GM12801 (cell line): Measurements from ENCODE around the gene TUBB4B.

Source experiments
- TF ChIP-seq, protein P1 (sequence below): IDR thresholded peaks from one replicate; pipeline ENCODE4 v1.5.1; 2011; ENCODE audit warnings: control low read depth; ENCODE audit not compliant: insufficient read length; ENCODE audit errors: extremely low read depth

TUBB4B gene

GRCh38 chr9:137240841-137241489 is at the start of gene TUBB4B:
Gene TUBB4B, plus strand, starts transcription at chr9:137241287. Its CDS starts 74 bp downstream, at chr9:137241361.
- TF ChIP-seq, protein P1, sequence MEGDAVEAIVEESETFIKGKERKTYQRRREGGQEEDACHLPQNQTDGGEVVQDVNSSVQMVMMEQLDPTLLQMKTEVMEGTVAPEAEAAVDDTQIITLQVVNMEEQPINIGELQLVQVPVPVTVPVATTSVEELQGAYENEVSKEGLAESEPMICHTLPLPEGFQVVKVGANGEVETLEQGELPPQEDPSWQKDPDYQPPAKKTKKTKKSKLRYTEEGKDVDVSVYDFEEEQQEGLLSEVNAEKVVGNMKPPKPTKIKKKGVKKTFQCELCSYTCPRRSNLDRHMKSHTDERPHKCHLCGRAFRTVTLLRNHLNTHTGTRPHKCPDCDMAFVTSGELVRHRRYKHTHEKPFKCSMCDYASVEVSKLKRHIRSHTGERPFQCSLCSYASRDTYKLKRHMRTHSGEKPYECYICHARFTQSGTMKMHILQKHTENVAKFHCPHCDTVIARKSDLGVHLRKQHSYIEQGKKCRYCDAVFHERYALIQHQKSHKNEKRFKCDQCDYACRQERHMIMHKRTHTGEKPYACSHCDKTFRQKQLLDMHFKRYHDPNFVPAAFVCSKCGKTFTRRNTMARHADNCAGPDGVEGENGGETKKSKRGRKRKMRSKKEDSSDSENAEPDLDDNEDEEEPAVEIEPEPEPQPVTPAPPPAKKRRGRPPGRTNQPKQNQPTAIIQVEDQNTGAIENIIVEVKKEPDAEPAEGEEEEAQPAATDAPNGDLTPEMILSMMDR = no peak

DNA sequence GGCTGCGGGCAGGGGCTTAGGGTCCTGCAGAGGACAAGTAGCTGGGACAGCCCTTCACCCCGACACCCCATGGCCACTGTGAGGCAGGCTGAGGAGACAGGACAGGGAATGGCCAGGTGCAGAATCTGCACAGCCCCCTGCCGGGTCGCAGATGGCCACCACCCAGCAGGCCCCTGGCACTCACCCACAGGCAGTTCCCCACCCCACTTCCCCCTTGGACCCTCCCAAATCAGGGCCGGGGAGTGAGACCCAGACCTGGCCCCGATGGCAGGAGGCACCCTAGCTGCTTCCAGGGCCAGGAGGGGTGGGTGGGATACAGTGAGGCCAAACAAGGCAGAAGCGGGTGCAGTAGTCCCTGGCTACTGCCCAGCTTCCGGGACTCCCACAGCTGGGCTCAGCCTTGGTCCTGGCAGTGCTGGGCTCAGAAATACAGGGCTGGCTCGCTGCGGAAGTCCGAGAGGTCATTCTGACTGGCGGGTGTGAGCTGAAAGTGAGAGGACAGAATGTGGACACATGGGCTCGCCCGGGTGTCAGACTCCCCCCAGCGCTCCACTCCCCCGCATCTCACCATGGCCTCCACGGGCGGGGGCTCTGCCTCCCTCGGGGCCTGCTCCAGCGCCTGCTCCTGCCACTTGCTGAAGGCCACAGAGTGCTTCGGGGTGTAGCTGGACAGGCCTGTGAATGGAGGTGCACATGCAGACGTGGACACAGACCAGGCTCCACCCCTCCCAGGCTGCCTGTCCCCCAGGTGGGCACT is 49.2 kb upstream of the TUBB4B start:
- TF ChIP-seq, protein P1 = no peak

GRCh38 chr9:137192448-137192780 is 48.7 kb upstream of the TUBB4B start:
- TF ChIP-seq, protein P1 = no peak

DNA sequence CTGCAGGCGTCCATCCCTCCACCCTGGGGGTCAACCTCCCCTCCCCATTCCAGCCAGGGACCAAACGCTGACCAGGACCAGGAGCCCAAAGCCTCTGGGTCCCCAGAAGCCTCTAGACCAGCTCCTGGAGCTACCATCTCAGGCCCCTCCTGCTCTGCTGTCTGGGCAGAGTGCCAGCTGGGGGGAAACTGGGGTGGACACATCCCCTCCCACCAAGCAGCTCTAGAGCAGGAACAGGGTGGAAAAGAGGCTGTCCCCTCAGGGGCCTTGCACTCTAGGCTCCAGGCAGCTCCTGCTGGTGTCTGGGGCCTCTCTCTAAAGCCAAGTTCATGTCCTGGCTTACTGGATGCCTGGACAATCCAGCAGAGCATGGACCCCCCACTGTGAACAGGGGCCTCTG is 48.2 kb upstream of the TUBB4B start:
- TF ChIP-seq, protein P1 = no peak

DNA sequence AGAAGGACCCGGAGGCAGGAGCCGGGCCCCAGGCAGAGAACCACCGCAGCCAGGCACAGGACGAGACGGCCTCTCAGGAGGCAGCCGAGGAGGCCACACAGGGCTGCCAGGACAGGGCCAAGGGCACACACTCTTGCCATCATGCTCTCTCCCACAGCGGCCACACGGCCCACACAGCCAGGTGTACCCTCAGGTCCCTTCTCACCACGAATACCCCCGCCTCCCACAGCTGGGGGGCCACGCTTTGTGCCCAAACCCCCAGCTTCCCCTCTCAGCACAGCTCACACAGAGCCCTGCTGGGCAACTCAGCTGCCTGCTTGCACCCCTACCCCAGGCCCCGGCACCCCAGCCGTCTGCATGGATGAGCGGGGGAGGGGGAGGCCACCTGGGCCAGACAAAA is 47.3 kb upstream of the TUBB4B start:
- TF ChIP-seq, protein P1 = no peak

DNA sequence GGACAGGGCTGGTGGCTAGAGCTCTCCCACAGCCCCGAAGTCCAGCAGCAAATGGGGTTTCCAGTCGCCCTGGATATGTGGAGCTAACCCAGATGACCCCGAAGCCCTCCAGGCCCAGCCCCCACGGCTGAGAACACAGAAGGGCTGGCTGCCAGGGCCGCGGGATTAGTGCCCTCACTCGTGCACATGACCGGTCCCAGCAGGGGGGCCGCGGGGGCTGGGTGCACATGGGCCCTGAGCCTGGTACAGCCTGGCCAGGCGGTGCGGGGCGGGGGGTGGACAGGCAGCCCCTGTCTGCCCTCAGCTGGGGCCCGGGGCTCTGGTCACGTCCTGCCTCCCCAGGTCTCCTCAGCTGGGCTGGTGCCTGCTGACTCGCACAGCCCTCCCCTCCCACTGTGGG is 46.7 kb upstream of the TUBB4B start:
- TF ChIP-seq, protein P1 = no peak

DNA sequence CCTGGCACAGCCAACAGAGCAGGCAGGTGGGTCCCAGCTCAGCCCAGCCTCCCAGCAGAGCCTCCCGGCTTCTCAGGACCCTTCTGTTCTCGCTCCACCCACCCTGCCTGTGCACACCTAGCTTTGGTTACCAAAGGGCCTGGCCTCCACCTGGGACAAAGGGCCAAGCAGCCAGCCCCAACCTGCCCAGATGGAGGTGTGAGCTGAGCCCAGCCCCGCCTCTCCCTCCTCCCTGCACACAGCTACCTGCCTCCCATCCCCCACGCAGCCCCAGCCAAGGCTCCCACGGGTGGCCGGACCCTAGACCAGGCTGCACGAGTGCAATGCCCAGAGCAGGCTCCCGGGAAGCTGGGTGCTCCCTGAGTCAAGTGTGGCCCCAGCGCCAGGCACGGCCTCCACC is 46.2 kb upstream of the TUBB4B start:
- TF ChIP-seq, protein P1 = no peak
